Esophagus (tissue), 2 donors: ENCODE results near the gene CUBN. TPM values are rescaled to one million over a fixed set of nuclear protein-coding genes. Genes with fewer than 3 reads are reported as not detected.
A peak's percentile ranks its signal among the peaks of the same experiment; 100 is the strongest.

Source experiments
- H3K27ac ChIP-seq, 2 donors: one replicate each; pipeline ENCODE4 v1.5.1; 2013; ENCODE audit warnings: low read depth in 2 of 2, mild to moderate bottlenecking in 2 of 2, inconsistent platforms in 1 of 2, low read length in 1 of 2, moderate library complexity in 1 of 2
- H3K27me3 ChIP-seq, 2 donors: one replicate each; pipeline ENCODE4 v1.6.1; 2013; ENCODE audit warnings: low read length in 2 of 2, control low read depth in 1 of 2, mild to moderate bottlenecking in 1 of 2; ENCODE audit not compliant: insufficient read depth in 2 of 2, control insufficient read depth in 1 of 2
- H3K36me3 ChIP-seq, 2 donors: one replicate each; pipeline ENCODE4 v1.6.1; 2013; ENCODE audit warnings: low read length in 1 of 2; ENCODE audit not compliant: control insufficient read depth in 2 of 2, insufficient read depth in 2 of 2
- H3K4me1 ChIP-seq, 2 donors: one replicate each; pipeline ENCODE4 v1.6.1; 2013; ENCODE audit warnings: low read length in 1 of 2; ENCODE audit not compliant: control insufficient read depth in 2 of 2, insufficient read depth in 2 of 2
- H3K4me3 ChIP-seq, 2 donors: one replicate each; pipeline ENCODE4 v1.5.1; 2013; ENCODE audit warnings: low read length in 2 of 2, mild to moderate bottlenecking in 2 of 2, low read depth in 1 of 2, moderate library complexity in 1 of 2
- H3K9me3 ChIP-seq, 2 donors: one replicate each; pipeline ENCODE4 v1.6.1; 2013; ENCODE audit warnings: mild to moderate bottlenecking in 2 of 2, low read depth in 1 of 2, low read length in 1 of 2, moderate library complexity in 1 of 2; ENCODE audit not compliant: control insufficient read depth in 2 of 2, insufficient read depth in 1 of 2
- WGBS, 2 donors: extraction: QIAGEN DNeasy Blood & Tissue Kit; methylation state at CpG; one replicate each; pipeline ENCODE4 v1.1.7; 2013; 5-methylcytosine and 5-hydroxymethylcytosine counted together
- polyA plus RNA-seq, 2 donors: library from polyadenylated mRNA; stranded (reverse); fragments of 200-250 nt; gene quantifications; one replicate each; pipeline ENCODE4 v1.2.3, GENCODE V29; 2013
- donor health status: healthy with polysubstance abuse.
- donor health status: Bipolar disorder and iron deficiency.

Gene CUBN
- polyA plus RNA-seq, 2 donors = 0.16 to 0.22 TPM

DNA sequence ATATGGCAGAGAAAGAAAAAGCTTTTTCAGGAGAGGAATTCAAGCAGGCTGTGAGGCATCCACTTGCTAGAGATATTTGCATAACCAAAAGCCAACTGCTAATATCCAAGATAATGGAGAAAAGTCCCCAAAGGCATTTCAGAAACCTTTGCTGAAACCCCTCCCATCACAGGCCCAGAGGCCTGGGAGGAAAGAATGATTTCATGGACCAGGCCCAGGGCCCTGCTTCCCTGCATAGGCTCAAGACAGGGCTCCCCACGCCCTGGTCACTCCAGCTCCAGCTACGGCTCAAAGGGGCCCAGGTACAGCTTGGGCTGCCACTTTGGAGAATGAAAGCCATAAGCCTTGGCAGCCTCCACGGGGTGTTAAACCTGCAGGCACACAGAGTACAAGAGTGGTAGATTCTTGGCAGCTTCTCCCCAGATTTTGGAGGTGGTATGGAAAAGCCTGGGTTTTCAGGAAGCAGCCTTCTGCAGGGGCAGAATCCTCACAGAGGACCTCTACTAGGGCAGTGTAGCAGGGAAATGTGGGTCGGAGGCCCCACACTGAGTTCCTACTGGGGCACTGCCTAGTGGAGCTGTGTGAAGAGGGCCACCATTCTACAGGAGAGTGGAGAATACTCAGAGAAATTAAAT lies 306.8 kb downstream of the CUBN start:
- 84 to 88% methylated on average over 4 of the region's 4 CpGs for WGBS, 2 donors
- Histone ChIP-seq H3K36me3 (no peaks in the 10 kb centered on the region), H3K4me3 (no peak overlapping the region), H3K4me1 (no peaks in the 10 kb centered on the region), H3K27ac (no peak overlapping the region), H3K9me3 (peaks cover 0 to 5% of the 10 kb centered on the region in 2 donors), H3K27me3 (no peaks in the 10 kb centered on the region)

DNA sequence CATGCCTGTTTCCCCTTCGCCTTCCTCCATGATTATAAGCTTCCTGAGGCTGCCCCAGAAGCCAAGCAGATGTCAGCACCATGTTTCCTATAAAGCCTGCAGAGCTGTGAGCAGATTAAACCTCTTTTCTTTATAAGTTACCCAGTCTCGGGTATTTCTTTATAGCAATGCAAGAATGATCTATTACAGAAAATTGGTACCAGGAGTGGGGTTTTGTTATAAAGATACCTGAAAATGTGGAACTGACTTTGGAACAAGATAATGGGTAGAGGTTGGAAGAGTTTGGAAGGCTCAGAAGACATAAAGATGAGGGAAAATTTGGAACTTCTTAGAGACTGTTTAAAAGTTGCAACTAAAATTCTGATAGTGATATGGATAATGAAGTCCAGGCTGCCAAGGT lies 307.6 kb downstream of the CUBN start:
- Histone ChIP-seq H3K27me3 (no peaks in the 10 kb centered on the region), H3K4me1 (no peaks in the 10 kb centered on the region), H3K27ac (no peak overlapping the region), H3K9me3 (peaks cover 0 to 5% of the 10 kb centered on the region in 2 donors), H3K4me3 (no peak overlapping the region), H3K36me3 (no peaks in the 10 kb centered on the region)
- WGBS, 2 donors = 89 to 93% methylated on average over 2 of the region's 2 CpGs

- WGBS, 2 donors = 88 to 95% methylated on average over 5 of the region's 5 CpGs
These were observed 309.2 kb downstream of the CUBN start for GRCh38 chr10:16820421-16820820.

GRCh38 chr10:16820018-16820417 lies 309.6 kb downstream of the CUBN start:
- no peak overlapping the region for H3K27ac ChIP-seq
- H3K36me3 ChIP-seq = no peaks in the 10 kb centered on the region
- H3K9me3 ChIP-seq = peaks cover 0 to 5% of the 10 kb centered on the region in 2 donors
- no peak overlapping the region for H3K4me3 ChIP-seq
- H3K4me1 ChIP-seq = peaks cover 0 to 6% of the 10 kb centered on the region in 2 donors
- 87 to 93% methylated on average over 1 of the region's 1 CpG for WGBS, 2 donors
- H3K27me3 ChIP-seq = no peaks in the 10 kb centered on the region

More at GRCh38 chr10:16820421-16820820, 309.2 kb downstream of the CUBN start:
- Histone ChIP-seq H3K27ac (no peak overlapping the region), H3K4me1 (peaks cover 0 to 6% of the 10 kb centered on the region in 2 donors), H3K4me3 (no peak overlapping the region), H3K9me3 (peaks cover 0 to 5% of the 10 kb centered on the region in 2 donors), H3K27me3 (no peaks in the 10 kb centered on the region), H3K36me3 (no peaks in the 10 kb centered on the region)

DNA sequence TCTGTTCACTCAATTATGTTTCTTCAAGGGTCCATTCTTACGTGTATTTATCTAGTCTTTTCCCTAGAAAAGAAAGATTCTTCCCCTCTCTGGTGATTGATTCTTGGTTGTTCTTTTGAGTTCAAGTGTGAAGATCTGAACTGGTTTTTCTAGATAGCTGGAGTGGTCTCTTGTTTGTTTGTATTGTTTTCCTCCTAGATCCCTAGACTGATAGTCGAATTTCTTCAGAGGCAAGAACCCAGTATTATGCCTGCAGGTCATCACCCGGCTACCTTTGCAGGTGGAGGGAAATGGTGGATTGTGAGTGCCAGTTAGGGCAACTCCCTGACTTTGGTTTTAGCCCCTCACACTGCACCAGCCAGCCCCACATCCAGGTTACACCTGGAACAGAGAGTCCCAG lies 310.2 kb downstream of the CUBN start:
- H3K4me1 ChIP-seq = peaks cover 0 to 6% of the 10 kb centered on the region in 2 donors
- H3K27me3 ChIP-seq = no peaks in the 10 kb centered on the region
- H3K27ac ChIP-seq = no peak overlapping the region
- no peaks in the 10 kb centered on the region for H3K36me3 ChIP-seq
- no peak overlapping the region for H3K4me3 ChIP-seq
- peaks cover 0 to 5% of the 10 kb centered on the region in 2 donors for H3K9me3 ChIP-seq
- WGBS, 2 donors = 57 to 60% methylated on average over 3 of the region's 3 CpGs

DNA sequence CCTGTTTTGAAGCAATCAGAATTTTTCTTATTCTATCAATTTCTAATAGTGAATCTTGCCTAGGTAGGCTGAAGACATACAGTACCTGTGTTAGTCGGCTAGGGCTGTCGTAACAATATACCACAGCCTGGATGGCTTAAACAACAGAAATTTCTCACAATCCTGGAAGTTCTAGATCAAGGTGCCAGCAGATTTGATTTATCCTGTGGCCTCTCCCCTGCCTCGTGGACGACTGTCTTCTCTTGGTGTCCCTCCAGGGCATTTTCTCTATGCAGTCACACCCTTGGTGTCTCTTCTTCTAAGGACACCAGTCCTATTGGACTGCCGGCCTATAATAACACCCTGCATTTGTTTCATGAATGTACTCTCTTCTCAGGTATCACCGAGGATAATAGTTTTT lies 310.6 kb downstream of the CUBN start:
- Histone ChIP-seq H3K4me3 (no peak overlapping the region), H3K27me3 (no peaks in the 10 kb centered on the region), H3K36me3 (no peaks in the 10 kb centered on the region), H3K9me3 (peaks cover 0 to 5% of the 10 kb centered on the region in 2 donors), H3K27ac (no peak overlapping the region), H3K4me1 (peaks cover 0 to 6% of the 10 kb centered on the region in 2 donors)
- 69 to 74% methylated on average over 6 of the region's 6 CpGs for WGBS, 2 donors

GRCh38 chr10:16817125-16818019 lies 312.2 kb downstream of the CUBN start, which contains the start of gene RSU1:
TSS of gene RSU1 (minus strand) at chr10:16817424. CDS start at chr10:16817081, 343 bp downstream.
- WGBS, 2 donors = 0% methylated on average over 61 to 65 of the region's 65 CpGs
- peak within 1 kb of the TSS; percentile 86 to 97 for H3K4me3 ChIP-seq

GRCh38 chr10:16816830-16817124 lies 312.8 kb downstream of the CUBN start:
- 2 to 5% methylated on average over 12 of the region's 12 CpGs for WGBS, 2 donors
- H3K27me3 ChIP-seq = no peaks in the 10 kb centered on the region
- H3K36me3 ChIP-seq = no peaks in the 10 kb centered on the region
- H3K9me3 ChIP-seq = peaks cover 0 to under 1% of the 10 kb centered on the region in 2 donors
- peaks cover 0 to 6% of the 10 kb centered on the region in 2 donors for H3K4me1 ChIP-seq
- peak overlapping the region; percentile 83 to 84 for H3K27ac ChIP-seq
- peak overlapping the region; percentile 86 to 97 for H3K4me3 ChIP-seq

More at GRCh38 chr10:16817125-16818019, 312.2 kb downstream of the CUBN start, which contains the start of gene RSU1:
- peaks cover 0 to 6% of the 10 kb centered on the region in 2 donors for H3K4me1 ChIP-seq
- no peaks in the 10 kb centered on the region for H3K36me3 ChIP-seq
- peak within 1 kb of the TSS; percentile 98 for H3K27ac ChIP-seq
- no peaks in the 10 kb centered on the region for H3K27me3 ChIP-seq
- peaks cover 0 to 2% of the 10 kb centered on the region in 2 donors for H3K9me3 ChIP-seq

GRCh38 chr10:16816171-16816570 lies 313.4 kb downstream of the CUBN start:
- H3K27ac ChIP-seq = no peak overlapping the region

More at GRCh38 chr10:16816171-16816570, 313.4 kb downstream of the CUBN start:
- 60 to 61% methylated on average over 4 of the region's 4 CpGs for WGBS, 2 donors
- Histone ChIP-seq H3K4me1 (peaks cover 0 to 6% of the 10 kb centered on the region in 2 donors), H3K4me3 (peak overlapping the region in 1 of 2 donors; percentile 97), H3K27me3 (no peaks in the 10 kb centered on the region), H3K36me3 (no peaks in the 10 kb centered on the region), H3K9me3 (no peaks in the 10 kb centered on the region)
